OCI-LY3 (cell line): ENCODE results near the gene FANCC.

ENCODE experiments used
- CTCF ChIP-seq: fragments of 200-600, 300-600 bp; sonication (generic); IDR thresholded peaks from 2 replicates; pipeline ENCODE4 v1.5.1; 2014; ENCODE audit warnings: antibody characterized with exemption, low read length, low read depth
- EZH2phosphoT487 ChIP-seq: fragments of 200-600 bp; shearing (Covaris generic); IDR thresholded peaks from 2 replicates; pipeline ENCODE4 v1.6.1; 2018; ENCODE audit warnings: antibody characterized with exemption, mixed run types, low read depth

- TF ChIP-seq CTCF (no peak), EZH2phosphoT487 (no peak)
Measured at GRCh38 chr9:95070549-95071021, 246.9 kb downstream of the FANCC start.
